Tibial nerve (tissue), 3 donors: ENCODE measurements around the gene SBK1.

Source experiments
- POLR2A ChIP-seq, 2 donors: fragments of 450-650 bp; IDR thresholded peaks; one replicate each; pipeline ENCODE4 v1.6.1; 2017; ENCODE audit warnings: antibody characterized with exemption in 2 of 2, mild to moderate bottlenecking in 2 of 2, moderate library complexity in 2 of 2
- TF ChIP-seq, protein P1 (sequence below), 5 experiments: fragments of 200-600 bp in 3 of 5; fragments of 450-650 bp in 2 of 5; sonication (generic) in 3 of 5; IDR thresholded peaks; one replicate each; pipeline ENCODE4 v1.5.1; 2016 to 2019; ENCODE audit warnings: antibody characterized with exemption in 5 of 5, mild to moderate bottlenecking in 3 of 5, moderate library complexity in 2 of 5

DNA sequence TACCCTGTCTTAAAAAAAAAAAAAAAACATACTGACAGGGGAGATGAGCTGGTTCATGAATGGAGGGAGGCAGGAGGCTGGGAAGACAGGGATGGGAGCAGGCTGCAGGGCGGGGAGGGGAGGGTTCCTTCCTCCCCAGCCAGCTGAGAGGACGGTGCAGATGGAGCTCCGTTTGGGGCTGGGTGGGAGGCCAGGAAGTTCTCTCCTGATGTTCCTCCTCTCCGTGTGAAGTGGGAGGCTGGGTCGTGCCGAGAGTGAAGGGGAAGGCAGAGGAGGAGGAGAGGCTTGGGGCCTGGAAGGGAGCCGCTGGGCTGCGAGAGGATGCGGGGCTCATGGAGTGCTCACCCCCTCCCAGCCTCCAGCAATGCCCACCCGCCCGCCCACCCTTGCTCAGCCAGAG, 21.3 kb downstream of the SBK1 start:
- TF ChIP-seq POLR2A (IDR thresholded peaks at IDR 0.05), result no peak
- TF ChIP-seq, protein P1, sequence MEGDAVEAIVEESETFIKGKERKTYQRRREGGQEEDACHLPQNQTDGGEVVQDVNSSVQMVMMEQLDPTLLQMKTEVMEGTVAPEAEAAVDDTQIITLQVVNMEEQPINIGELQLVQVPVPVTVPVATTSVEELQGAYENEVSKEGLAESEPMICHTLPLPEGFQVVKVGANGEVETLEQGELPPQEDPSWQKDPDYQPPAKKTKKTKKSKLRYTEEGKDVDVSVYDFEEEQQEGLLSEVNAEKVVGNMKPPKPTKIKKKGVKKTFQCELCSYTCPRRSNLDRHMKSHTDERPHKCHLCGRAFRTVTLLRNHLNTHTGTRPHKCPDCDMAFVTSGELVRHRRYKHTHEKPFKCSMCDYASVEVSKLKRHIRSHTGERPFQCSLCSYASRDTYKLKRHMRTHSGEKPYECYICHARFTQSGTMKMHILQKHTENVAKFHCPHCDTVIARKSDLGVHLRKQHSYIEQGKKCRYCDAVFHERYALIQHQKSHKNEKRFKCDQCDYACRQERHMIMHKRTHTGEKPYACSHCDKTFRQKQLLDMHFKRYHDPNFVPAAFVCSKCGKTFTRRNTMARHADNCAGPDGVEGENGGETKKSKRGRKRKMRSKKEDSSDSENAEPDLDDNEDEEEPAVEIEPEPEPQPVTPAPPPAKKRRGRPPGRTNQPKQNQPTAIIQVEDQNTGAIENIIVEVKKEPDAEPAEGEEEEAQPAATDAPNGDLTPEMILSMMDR (IDR thresholded peaks at IDR 0.05), result no peak
